Mesodermal cell (in vitro differentiated cells): ENCODE data around the gene MARK2.

Source experiments
- H3K27ac ChIP-seq: 2 replicates; pipeline ENCODE4 v1.7.0; 2013; ENCODE audit warnings: mild to moderate bottlenecking, low read depth, low read length, moderate library complexity; ENCODE audit not compliant: severe bottlenecking
- H3K36me3 ChIP-seq: 2 replicates; pipeline ENCODE4 v1.7.1; 2013; ENCODE audit warnings: mild to moderate bottlenecking, low read length, moderate library complexity; ENCODE audit not compliant: control insufficient read depth, insufficient read depth
- H3K4me1 ChIP-seq: one replicate; pipeline ENCODE4 v1.7.1; 2013; ENCODE audit warnings: mild to moderate bottlenecking, low read length; ENCODE audit not compliant: insufficient read depth, control insufficient read depth, poor library complexity, severe bottlenecking
- H3K4me3 ChIP-seq: 2 replicates; pipeline ENCODE4 v1.7.0; 2013; ENCODE audit warnings: low read length, control low read depth, mild to moderate bottlenecking; ENCODE audit not compliant: insufficient read depth, poor library complexity, severe bottlenecking; ENCODE audit errors: extremely low read depth
- H3K9me3 ChIP-seq: 2 replicates; pipeline ENCODE4 v1.7.1; 2013; ENCODE audit warnings: mild to moderate bottlenecking, low read length, moderate library complexity; ENCODE audit not compliant: control insufficient read depth
- WGBS, 2 experiments: methylation state at CpG; one replicate each; pipeline ENCODE4 v1.1.5; 2013; ENCODE audit warnings: missing lambda C conversion rate in 2 of 2; ENCODE audit not compliant: insufficient coverage in 2 of 2; 5-methylcytosine and 5-hydroxymethylcytosine counted together

MARK2 gene

DNA sequence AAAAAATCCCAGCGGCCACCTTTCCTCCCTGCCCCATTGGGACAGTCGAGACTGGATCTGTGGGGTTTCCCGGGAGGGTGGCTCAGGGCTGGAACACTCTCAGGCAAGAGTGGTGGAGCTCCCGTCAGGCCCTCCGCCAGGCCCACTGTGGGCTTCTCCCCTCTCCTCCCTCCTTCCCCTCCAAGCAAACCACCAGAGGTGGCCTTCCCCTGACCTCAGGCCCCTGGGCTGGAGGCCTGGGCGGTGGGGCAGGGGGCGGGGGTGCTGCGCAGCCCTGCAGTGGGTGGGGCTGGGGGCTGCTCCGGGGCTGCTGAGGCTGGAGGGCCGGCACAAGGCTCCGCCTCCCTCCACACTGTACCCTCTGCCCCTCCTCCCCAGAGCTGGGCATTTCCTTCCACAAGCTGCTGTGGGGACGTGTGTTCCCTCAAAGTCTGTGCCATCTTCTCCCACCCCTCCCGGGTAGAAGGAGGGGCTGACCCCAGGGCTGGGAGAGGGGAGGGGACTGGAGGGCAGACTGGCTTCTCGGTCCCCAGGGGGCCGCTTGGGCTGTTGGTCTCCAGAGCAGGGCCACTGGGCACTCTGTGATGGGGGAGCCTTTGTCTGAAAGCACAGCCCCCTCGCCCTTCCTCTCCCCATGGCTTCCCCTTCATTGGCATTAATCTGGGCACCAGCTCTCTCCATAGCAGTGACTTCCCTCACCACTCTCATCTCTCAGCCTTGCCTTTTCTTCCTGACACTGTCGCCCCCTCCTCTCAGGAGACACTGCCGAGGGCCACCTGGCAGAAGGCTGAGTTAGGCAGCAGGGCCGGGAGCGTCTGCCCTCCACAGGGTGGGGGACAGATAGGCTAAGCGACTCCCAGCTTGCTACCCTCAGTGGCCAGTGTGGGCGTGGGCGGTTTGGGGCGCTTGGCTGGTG lies 70.9 kb downstream of the MARK2 start:
- Histone ChIP-seq H3K9me3 (no peaks in the 10 kb centered on the region), H3K36me3 (peaks cover 71% of the 10 kb centered on the region), H3K4me1 (peaks cover 34% of the 10 kb centered on the region), H3K4me3 (no peak overlapping the region), H3K27ac (peak overlapping the region; percentile 39)
- 30 to 33% methylated on average over 7 to 12 of the region's 24 CpGs for WGBS, 2 experiments

DNA sequence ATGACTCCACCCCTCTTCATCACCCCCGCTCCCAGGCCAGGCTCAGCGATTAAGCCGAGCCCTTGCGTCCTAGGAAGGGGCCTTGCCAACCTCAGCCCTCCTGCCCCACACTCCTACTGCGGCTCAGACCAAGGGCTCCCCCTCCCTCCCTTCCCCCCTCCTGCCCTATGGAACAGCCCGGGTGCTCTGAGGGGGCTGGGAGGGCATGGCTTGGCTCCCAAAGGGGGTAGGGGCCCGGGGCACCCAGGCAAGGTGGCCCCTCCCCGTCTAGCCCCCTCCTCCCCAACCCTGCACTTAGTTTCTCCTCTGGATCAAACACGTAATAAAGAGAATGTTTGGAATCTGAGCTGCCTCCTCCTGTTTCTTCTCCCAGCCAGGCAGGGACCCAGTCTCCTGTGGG lies 71.8 kb downstream of the MARK2 start:
- 42% methylated on average over 2 of the region's 9 CpGs; no CpG with 5 or more reads in 1 of the 2 experiments for WGBS, 2 experiments
- Histone ChIP-seq H3K36me3 (peaks cover 68% of the 10 kb centered on the region), H3K4me3 (no peak overlapping the region), H3K4me1 (peaks cover 37% of the 10 kb centered on the region), H3K9me3 (no peaks in the 10 kb centered on the region), H3K27ac (peak overlapping the region; percentile 18)

DNA sequence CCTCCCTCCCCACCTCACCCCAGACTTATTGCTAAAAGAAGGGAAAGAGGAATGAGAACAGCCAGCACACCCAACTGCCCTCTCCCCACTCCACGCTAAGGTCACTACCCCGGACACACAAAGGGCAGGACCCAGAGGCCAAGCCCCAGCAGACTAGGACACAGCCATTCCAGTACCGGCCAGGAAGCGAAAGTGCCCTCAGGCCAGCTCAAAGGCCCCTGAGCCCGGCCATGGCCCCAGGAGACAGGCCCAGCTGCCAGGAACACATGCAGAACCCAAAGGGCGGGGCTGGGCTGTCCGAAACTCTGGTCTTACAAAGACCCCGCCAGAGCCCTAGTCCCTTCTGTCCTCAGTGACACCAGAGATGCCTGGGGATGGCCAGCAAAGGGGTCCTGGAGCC lies 72.5 kb downstream of the MARK2 start:
- Histone ChIP-seq H3K4me1 (peaks cover 37% of the 10 kb centered on the region), H3K4me3 (no peak overlapping the region), H3K27ac (peak overlapping the region; percentile 16), H3K36me3 (peaks cover 63% of the 10 kb centered on the region), H3K9me3 (no peaks in the 10 kb centered on the region)
- 78 to 85% methylated on average over 6 to 7 of the region's 8 CpGs for WGBS, 2 experiments

DNA sequence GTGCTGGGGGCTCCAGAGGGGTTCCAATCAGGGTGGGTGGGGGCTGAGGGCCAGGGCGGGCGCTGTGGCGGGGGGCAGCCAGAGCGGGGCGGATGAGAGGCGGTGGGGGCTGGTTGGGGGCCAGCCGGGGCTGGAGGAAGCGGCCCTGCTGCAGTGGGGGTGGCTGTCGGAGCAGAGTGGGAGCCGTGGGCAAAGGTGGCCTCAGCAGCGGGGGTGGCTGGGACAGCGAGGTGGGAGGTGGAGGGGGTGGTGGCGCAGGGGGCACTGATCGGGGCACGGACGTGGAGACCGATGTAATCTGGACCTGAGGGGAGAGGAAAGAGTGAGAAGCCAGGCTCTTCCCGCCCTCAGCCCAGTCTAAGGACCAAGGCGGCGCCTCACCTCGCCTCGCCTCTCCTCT lies 73.0 kb downstream of the MARK2 start:
- peaks cover 37% of the 10 kb centered on the region for H3K4me1 ChIP-seq
- H3K9me3 ChIP-seq = no peaks in the 10 kb centered on the region
- H3K36me3 ChIP-seq = peaks cover 61% of the 10 kb centered on the region
- H3K4me3 ChIP-seq = no peak overlapping the region
- H3K27ac ChIP-seq = no peak overlapping the region
- WGBS, 2 experiments = 97% methylated on average over 5 to 16 of the region's 22 CpGs

DNA sequence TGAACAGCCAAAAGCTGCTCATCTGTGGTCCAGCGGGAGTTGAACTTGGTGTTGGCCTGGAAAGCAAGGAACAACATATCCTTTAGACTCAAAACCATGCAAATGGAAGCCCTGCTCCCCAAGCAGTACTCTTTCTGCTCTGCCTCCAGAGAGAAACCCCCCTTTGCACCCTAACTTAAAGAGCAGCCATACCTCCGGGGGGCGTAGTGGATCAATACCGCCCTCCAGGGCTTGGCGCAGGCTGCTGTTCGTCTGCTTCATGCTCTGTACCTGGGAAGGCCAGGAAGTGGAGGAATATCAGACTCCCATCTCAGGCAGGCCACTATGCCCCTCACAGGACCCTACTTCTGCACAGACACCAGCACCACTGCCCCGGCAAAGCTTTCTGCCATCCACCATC lies 73.8 kb downstream of the MARK2 start:
- Histone ChIP-seq H3K27ac (no peak overlapping the region), H3K36me3 (peaks cover 53% of the 10 kb centered on the region), H3K4me1 (peaks cover 34% of the 10 kb centered on the region), H3K9me3 (no peaks in the 10 kb centered on the region), H3K4me3 (no peak overlapping the region)
- 92 to 100% methylated on average over 2 to 5 of the region's 7 CpGs for WGBS, 2 experiments

DNA sequence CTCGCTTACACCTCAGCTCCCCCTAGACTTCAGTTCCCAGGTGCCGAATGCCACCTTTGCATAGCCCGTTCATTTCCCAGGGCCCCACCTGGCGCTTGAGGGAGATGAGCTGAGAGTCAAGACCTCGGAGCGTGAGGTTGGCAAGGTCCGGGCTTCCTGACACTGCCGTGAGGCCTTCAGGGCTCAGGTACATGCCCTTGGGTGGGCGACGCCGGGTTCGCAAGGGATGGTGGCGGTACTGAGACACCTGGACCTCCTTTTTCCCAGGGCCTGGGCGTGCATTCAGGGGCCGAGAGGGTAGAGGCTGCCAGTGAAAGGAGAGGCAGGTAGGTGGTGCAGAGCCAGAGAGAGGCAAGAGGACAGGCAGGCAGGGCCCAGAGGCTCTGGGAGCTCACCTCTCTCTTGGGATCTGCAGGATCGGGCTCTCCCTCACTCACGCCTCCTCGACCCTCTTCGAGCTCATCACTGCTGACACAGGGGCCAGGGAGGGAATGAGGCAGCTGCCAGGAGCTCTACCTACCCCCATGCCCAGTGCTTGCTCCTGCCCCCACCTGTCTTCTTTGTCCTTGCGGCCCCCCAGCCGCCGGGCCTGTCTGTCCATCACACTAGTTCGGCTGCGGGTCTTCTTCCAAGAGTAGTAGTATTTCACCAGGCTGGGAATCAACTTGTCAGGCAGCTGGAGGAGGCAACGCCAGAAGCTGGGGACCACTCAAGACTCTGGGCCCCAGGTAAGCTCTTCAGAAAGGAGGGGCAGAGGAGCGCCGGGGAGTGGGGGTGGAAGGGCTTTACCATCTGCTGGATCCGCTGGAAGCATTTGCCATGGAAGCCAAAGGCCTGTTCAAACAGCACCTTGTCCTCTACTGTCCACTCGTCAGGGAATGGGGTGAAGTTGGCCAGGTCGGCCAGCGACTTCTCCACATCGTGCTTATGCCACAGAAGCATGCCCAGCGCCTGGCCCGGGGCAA lies 75.2 kb downstream of the MARK2 start:
- 96 to 97% methylated on average over 32 to 33 of the region's 34 CpGs for WGBS, 2 experiments
- H3K36me3 ChIP-seq = peaks cover 38% of the 10 kb centered on the region
- H3K9me3 ChIP-seq = no peaks in the 10 kb centered on the region
- peaks cover 32% of the 10 kb centered on the region for H3K4me1 ChIP-seq
- H3K4me3 ChIP-seq = no peak overlapping the region
- no peak overlapping the region for H3K27ac ChIP-seq

DNA sequence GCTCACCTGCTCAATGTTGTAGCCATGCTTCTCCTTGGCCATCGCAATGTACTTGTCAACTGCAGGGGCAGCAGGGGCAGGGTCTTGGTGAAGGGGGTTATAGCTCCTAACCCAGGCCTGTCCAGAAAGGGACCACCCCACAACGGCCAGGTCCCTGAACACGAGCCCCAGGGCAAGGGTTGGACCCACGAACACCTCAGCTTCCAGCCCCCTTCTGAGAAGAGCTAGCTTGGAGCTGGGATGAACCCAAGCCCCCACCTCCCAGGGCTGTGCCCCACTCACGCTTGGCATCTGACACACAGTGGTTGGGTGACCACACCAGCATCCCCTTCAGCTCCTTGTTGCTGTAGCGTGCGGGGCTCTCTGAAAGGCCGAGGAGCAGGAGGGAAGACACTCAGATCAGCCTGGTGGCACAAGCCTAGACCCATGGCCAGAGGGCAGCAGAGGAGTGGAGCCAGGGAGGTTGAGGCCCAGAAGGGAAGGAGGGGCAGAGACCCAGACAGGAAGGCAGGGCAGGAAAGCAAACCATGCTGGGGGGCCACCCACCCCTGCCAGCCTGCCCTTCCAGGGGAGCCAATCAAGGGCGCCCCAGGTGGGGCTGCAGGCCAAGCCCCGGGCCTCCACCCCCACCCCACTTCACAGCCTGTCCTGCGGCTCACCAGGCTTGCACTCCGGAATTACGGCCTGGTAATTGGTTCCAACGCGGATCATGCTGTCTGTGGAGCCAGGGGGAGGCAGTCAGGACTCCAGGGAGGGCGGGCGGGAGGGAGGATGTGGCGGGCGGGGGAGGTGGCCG lies 76.2 kb downstream of the MARK2 start:
- Histone ChIP-seq H3K9me3 (no peaks in the 10 kb centered on the region), H3K4me3 (peak overlapping the region; percentile 66), H3K27ac (no peak overlapping the region), H3K36me3 (peaks cover 33% of the 10 kb centered on the region), H3K4me1 (peaks cover 33% of the 10 kb centered on the region)
- 61 to 74% methylated on average over 9 to 11 of the region's 20 CpGs for WGBS, 2 experiments

DNA sequence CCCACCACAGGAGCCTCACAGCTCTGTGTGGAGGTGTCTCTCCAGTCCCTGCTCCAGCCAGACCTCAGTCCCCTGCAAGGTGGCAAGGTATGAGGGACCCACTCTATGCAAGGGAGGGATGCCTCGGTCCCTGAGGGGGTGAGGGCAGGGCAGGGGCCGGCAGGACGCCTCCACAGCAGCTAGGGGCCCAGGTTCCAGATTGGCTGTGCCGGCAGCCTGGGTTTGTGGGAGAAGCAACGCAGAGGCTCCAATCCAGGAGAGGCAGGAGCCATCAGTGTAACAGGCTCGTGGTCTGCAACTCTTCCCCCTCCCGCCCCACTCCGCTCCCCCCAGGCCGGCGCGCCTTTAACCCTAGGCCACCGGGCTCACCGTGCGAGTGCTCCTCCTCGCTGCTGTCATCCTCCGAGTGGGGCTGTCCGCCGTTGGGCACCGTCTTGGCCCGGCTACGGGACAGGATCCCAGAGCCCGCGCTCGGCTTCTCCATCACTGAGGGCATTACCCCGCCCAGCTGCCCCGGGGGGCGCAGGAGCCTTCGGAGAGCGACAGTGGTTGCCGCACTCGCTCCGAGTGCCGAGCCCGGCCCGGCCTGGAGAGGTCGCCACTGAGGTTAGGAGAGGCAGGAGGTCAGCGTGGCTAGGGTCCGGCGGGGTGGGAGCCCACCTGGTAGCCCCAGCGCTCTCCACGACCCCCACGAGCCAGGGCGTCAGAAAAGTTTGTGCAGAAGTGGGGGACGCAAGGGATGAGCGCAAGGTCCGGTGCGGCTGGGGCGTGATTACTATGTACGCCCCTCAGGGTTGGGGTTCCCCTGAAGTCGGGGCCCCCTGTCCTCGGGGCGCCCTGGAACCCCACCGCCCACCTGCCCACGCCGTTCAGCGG lies 77.3 kb downstream of the MARK2 start:
- no peaks in the 10 kb centered on the region for H3K9me3 ChIP-seq
- H3K36me3 ChIP-seq = peaks cover 28% of the 10 kb centered on the region
- peak overlapping the region; percentile 67 for H3K27ac ChIP-seq
- peak overlapping the region; percentile 66 for H3K4me3 ChIP-seq
- 0% methylated on average over 44 to 46 of the region's 56 CpGs for WGBS, 2 experiments
- peaks cover 34% of the 10 kb centered on the region for H3K4me1 ChIP-seq

DNA sequence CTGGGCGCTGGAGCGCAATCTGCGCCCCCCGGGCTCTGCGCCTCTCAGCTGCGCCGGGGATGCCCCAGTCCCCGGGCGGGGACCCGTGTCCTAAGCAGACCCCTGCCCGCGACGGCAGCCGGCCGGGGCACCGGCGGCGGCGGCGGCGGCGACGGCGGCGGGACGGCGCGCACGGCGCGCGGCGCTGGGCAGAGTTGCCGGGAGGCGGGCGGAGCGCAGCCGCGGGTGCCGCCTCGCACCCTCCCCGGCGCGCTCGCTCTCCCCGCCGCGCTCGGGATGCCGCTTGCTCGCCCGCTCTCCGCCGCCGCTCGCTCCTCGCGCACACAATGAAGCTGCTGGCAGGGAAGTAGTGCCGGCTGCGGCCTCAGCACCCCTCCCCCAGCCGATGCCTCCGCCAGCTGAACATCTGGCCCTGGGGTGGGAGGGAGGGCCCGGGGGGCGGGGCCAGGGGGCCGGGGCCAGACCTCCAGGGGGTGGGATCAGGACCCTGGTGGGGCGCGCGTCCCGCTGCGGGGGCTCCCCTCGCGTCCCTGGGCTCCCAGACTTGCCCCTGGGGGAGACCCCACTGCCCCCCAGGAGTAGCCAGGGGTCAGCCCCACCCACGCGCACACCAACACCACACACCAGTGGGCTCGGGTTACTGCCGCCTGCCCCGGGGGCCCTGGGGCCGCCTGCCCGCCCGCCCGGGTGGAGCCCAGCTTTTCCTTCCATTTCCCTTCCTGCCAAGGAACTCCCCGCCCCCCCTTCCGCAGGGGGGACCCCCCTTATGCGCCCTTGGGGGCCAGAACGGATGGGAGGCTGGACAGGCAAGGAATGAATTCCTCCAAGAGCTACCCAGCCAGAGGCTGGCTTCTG lies 78.2 kb downstream of the MARK2 start, which contains the start of gene RCOR2:
Gene RCOR2, minus strand, starts transcription at position 328 of the 855 bp plus-strand sequence. CDS start 708 bp downstream, outside the sequence.
- peak within 1 kb of the TSS; percentile 66 for H3K4me3 ChIP-seq
- no peaks in the 10 kb centered on the region for H3K9me3 ChIP-seq
- H3K4me1 ChIP-seq = peaks cover 29% of the 10 kb centered on the region
- 0% methylated on average over 44 to 62 of the region's 85 CpGs for WGBS, 2 experiments
- H3K36me3 ChIP-seq = peaks cover 26% of the 10 kb centered on the region
- H3K27ac ChIP-seq = peak within 1 kb of the TSS; percentile 89
